GM18867 (cell line): ENCODE results near the gene STOML3.

Source experiments
- ATAC-seq: cut with Tn5 transposase; IDR thresholded peaks from one replicate; pipeline ENCODE4 v1.9.1; 2021; ENCODE audit warnings: mild to moderate bottlenecking, moderate library complexity; ENCODE audit not compliant: unreplicated experiment

STOML3 gene

GRCh38 chr13:38993381-38993780 is 2.8 kb upstream of the STOML3 start:
- no peak for ATAC-seq

- ATAC-seq = no peak
These were observed 9.5 kb downstream of the STOML3 start for GRCh38 chr13:38981096-38981495.

- no peak for ATAC-seq
These were observed 9.9 kb downstream of the STOML3 start for GRCh38 chr13:38980750-38981078.

GRCh38 chr13:38979891-38980749 is 10.5 kb downstream of the STOML3 start:
- ATAC-seq = no peak

- ATAC-seq = no peak
These were observed 20.1 kb downstream of the STOML3 start for GRCh38 chr13:38970380-38971051.

GRCh38 chr13:38969187-38969586 is 21.4 kb downstream of the STOML3 start:
- ATAC-seq = no peak

- ATAC-seq = no peak
These were observed 23.2 kb downstream of the STOML3 start for GRCh38 chr13:38967446-38967845.

- ATAC-seq = no peak
These were observed 25.4 kb downstream of the STOML3 start for GRCh38 chr13:38965281-38965680.

- no peak for ATAC-seq
These were observed 30.5 kb downstream of the STOML3 start for GRCh38 chr13:38960175-38960574.

- no peak for ATAC-seq
These were observed 32.6 kb downstream of the STOML3 start for GRCh38 chr13:38957794-38958592.

GRCh38 chr13:38954844-38955243 is 35.8 kb downstream of the STOML3 start:
- no peak for ATAC-seq

- ATAC-seq = no peak
These were observed 36.3 kb downstream of the STOML3 start for GRCh38 chr13:38954291-38954690.

GRCh38 chr13:38952827-38953226 is 37.8 kb downstream of the STOML3 start:
- no peak for ATAC-seq

- no peak for ATAC-seq
These were observed 38.9 kb downstream of the STOML3 start for GRCh38 chr13:38951525-38952313.

- no peak for ATAC-seq
These were observed 39.6 kb downstream of the STOML3 start for GRCh38 chr13:38950987-38951386.

- no peak for ATAC-seq
These were observed 43.6 kb downstream of the STOML3 start for GRCh38 chr13:38947054-38947453.

- no peak for ATAC-seq
These were observed 46.4 kb downstream of the STOML3 start for GRCh38 chr13:38944219-38944618.

- ATAC-seq = no peak
These were observed 47.4 kb downstream of the STOML3 start for GRCh38 chr13:38943231-38943630.

GRCh38 chr13:38941353-38941945 is 49.2 kb downstream of the STOML3 start:
- no peak for ATAC-seq

- ATAC-seq = no peak
These were observed 56.8 kb downstream of the STOML3 start for GRCh38 chr13:38933786-38934185.
